Measurements from ENCODE around the gene TCEA3.

The TCEA3 gene

DNA sequence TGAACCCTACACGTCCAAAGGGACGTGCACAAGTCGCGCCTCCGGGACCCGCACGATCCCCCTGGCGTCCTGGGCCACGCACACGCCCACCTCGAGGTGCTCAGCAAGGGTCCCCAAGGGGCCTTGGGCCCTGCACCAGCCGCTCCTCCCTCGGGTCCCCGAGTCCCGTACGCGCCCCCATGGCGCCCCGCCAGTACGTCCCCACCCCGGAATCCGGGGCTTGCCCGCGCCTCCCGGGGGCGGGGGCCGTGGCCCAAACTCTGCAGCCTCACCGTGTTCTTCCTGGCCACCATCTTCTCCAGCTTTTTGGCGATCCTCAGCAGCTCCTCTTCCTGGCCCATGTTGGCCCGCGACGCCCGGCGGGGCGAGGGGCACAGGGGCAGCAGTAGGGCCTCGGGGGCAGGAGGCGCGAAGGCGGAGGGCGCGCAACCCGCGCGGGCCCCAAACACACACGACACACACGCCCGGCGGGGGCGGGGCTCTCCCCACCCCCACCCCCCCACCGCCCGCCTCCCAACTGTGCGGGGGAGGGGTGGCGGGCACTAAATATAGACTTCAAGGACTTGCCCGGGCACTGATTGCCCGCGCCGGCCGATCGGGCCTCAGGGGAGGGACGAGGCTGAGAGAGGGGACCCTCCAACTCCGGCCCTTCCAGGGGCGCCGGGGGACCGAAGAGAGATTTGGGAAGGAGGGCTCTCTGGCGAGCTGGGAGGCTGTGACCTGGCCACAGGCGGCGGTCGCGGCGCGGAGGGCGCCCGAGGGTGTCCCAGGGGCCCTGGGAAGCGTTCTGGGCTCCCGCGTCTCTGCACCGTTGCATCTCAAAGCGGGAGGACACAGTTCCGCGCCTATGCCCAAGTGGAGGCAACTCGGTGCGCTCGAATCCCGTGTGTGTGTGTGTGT lies at the start of gene TCEA3:
Gene TCEA3 (minus strand): TSS at position 456 of the 900 bp plus-strand sequence. CDS start 115 bp downstream, at position 341.
- Histone ChIP-seq H3K27ac (ENCODE audit: low read length) (no peak within 1 kb of the TSS), H3K4me3 (ENCODE audit: low read length) (no peak within 1 kb of the TSS), H3K79me2 (ENCODE audit: low read length) (no peaks in the 10 kb centered on the region), H3K4me1 (ENCODE audit: low read length) (no peaks in the 10 kb centered on the region), H3K4me2 (ENCODE audit: low read length) (no peak within 1 kb of the TSS), H3K9me3 (ENCODE audit: insufficient read depth, low read length) (no peaks in the 10 kb centered on the region), H3K36me3 (replicated peaks; ENCODE audit: low read depth, low read length) (no peaks in the 10 kb centered on the region), H3K9ac (ENCODE audit: low read length) (no peak within 1 kb of the TSS), H2AFZ (ENCODE audit: low read depth, low read length) (no peak within 1 kb of the TSS), H3K27me3 (ENCODE audit: low read depth, low read length) (peaks cover 16% of the 10 kb centered on the region; the same call in 1 of the 2 replicates), H4K20me1 (ENCODE audit: insufficient read depth, low read length) (no peaks in the 10 kb centered on the region)
- no peak for TF ChIP-seq EZH2phosphoT487 (IDR thresholded peaks at IDR 0.05; ENCODE audit: low read depth)
- TF ChIP-seq, protein P1, sequence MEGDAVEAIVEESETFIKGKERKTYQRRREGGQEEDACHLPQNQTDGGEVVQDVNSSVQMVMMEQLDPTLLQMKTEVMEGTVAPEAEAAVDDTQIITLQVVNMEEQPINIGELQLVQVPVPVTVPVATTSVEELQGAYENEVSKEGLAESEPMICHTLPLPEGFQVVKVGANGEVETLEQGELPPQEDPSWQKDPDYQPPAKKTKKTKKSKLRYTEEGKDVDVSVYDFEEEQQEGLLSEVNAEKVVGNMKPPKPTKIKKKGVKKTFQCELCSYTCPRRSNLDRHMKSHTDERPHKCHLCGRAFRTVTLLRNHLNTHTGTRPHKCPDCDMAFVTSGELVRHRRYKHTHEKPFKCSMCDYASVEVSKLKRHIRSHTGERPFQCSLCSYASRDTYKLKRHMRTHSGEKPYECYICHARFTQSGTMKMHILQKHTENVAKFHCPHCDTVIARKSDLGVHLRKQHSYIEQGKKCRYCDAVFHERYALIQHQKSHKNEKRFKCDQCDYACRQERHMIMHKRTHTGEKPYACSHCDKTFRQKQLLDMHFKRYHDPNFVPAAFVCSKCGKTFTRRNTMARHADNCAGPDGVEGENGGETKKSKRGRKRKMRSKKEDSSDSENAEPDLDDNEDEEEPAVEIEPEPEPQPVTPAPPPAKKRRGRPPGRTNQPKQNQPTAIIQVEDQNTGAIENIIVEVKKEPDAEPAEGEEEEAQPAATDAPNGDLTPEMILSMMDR (IDR thresholded peaks at IDR 0.05; ENCODE audit: low read depth, low read length): no peak

DNA sequence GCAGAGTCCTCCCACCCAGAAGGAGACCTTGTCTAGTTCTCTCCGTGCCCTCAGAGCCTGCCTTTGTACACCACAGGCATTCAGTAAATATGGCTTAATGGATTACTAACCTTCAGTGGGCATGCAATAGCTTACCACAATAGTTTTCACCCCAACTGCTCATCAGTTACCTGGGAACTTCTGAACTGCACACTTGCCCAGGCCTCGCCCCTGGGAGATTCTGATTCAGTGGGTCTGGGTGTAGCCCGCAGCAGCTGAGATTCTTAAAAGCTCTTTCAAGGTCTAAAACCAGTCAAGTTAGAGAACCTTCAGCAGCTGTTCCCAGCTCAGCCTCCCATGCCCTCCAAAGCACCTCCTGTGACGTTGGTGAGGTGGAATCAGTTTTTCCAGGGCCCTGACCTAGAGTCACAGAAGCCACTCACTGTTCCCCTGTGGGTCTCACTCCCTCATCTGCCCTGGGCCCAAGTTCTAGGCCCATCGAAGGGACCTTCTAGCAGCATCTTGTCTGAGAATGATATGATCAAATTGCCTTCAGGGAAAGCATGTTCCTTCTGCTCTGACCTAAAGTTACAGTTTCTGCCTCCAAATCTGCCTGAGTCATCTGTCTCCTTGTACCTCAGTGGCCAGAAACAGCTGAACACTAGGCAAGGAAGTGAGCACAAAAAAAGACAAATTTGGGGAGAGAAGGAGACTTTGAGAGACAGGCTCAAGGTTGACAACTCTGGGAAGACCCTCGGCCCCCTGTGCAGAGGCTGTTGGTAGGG lies 48.7 kb upstream of the TCEA3 start:
- Histone ChIP-seq H3K4me3 (ENCODE audit: low read length) (no peak overlapping the region), H3K9me3 (ENCODE audit: insufficient read depth, low read length) (no peaks in the 10 kb centered on the region), H3K27me3 (ENCODE audit: low read depth, low read length) (no peaks in the 10 kb centered on the region), H3K4me1 (ENCODE audit: low read length) (no peaks in the 10 kb centered on the region), H3K9ac (ENCODE audit: low read length) (no peak overlapping the region), H3K4me2 (ENCODE audit: low read length) (no peak overlapping the region), H3K27ac (ENCODE audit: low read length) (no peak overlapping the region), H3K36me3 (replicated peaks; ENCODE audit: low read depth, low read length) (no peaks in the 10 kb centered on the region), H3K79me2 (ENCODE audit: low read length) (no peaks in the 10 kb centered on the region), H4K20me1 (ENCODE audit: insufficient read depth, low read length) (no peaks in the 10 kb centered on the region), H2AFZ (ENCODE audit: low read depth, low read length) (no peak overlapping the region)
- TF ChIP-seq, protein P1 (IDR thresholded peaks at IDR 0.05; ENCODE audit: low read depth, low read length): no peak
- TF ChIP-seq EZH2phosphoT487 (IDR thresholded peaks at IDR 0.05; ENCODE audit: low read depth): no peak

DNA sequence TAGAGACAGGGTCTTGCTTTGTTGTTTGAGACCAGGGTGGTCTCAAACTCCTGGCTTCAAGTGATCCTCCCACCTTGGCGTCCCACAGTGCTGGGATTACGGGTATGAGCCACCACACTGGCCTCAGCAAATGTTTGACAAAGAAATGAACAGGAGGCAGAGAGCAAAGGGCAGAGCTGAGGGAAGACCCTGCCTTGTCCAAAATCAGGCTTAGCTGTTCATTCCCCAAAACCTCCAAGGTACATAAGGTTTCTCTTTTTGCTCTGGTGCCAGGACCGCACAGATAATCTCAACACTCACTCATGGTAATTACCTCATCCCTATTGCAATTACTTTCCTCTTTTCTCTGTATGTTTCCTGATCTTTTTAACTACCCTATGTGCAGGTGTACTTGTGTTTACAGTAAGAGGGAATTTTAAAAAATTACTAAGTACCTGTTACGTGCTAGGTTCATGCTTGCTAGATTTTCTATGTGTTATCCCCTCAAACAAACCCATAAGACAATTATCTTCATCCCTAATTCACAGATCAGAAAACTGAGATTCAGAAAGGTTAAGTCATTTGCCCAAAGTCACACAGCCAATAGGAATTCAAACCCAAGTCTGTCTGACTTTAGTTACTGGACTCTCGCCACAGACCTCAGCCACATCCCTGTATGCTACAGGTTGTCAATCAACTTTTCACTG lies 47.9 kb upstream of the TCEA3 start:
- Histone ChIP-seq H3K36me3 (replicated peaks; ENCODE audit: low read depth, low read length) (no peaks in the 10 kb centered on the region), H3K27me3 (ENCODE audit: low read depth, low read length) (no peaks in the 10 kb centered on the region), H3K9me3 (ENCODE audit: insufficient read depth, low read length) (no peaks in the 10 kb centered on the region), H3K4me2 (ENCODE audit: low read length) (no peak overlapping the region), H3K27ac (ENCODE audit: low read length) (no peak overlapping the region), H3K9ac (ENCODE audit: low read length) (no peak overlapping the region), H2AFZ (ENCODE audit: low read depth, low read length) (no peak overlapping the region), H3K4me3 (ENCODE audit: low read length) (no peak overlapping the region), H4K20me1 (ENCODE audit: insufficient read depth, low read length) (no peaks in the 10 kb centered on the region), H3K4me1 (ENCODE audit: low read length) (no peaks in the 10 kb centered on the region), H3K79me2 (ENCODE audit: low read length) (no peaks in the 10 kb centered on the region)
- no peak for TF ChIP-seq EZH2phosphoT487 (IDR thresholded peaks at IDR 0.05; ENCODE audit: low read depth)
- TF ChIP-seq, protein P1 (IDR thresholded peaks at IDR 0.05; ENCODE audit: low read depth, low read length): no peak
